SW 1271 (cell line): ENCODE data around the gene AHCYL2.
A peak's percentile ranks its signal among the peaks of the same experiment; 100 is the strongest.
"Not testable (repeated sequence)": the region's sequence is repeated elsewhere in the genome, so short reads cannot be mapped to it uniquely, and the experiment has no call there.

ENCODE experiments used
- DNase-seq, 2 experiments: peaks; one replicate each; lab custom pipeline; 2025; lab: John Stamatoyannopoulos, UW

The AHCYL2 gene

DNA sequence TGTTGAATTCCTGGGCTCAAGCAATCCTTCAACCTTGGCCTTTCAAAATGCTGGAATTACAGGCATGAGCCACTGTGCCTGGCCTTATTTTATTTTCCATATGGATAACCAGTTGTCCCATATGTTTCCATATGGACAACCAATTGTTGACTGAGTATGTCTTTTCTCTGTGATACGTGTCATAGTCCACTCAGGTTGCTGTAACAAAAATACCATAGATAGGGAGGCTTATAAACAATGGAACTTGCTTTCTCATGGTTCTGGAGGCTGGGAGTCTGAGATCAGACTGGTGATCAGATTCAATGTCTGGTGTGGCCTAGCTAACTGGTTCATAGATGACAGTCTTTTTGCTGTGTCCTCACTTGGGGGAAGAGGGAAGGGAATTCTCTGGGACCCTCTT lies 19.4 kb downstream of the AHCYL2 start:
- no peak for DNase-seq

DNA sequence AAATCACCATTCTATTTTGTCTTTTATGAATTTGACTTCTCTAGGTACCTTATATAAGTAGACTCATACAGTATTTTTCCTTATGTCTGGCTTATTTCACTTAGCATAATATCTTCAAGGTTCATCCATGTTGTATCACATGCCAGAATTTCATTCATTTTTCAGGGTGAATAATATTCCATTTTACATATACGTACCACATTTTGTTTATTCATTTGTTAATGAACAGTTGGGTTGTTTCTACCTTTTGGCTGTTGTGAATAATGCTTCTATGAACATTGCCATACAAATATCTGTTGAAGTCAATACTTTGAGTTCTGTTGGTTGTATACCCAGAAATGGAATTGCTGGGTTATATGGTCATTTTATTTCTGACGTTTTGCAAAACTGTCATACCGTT lies 20.7 kb downstream of the AHCYL2 start:
- no peak for DNase-seq

DNA sequence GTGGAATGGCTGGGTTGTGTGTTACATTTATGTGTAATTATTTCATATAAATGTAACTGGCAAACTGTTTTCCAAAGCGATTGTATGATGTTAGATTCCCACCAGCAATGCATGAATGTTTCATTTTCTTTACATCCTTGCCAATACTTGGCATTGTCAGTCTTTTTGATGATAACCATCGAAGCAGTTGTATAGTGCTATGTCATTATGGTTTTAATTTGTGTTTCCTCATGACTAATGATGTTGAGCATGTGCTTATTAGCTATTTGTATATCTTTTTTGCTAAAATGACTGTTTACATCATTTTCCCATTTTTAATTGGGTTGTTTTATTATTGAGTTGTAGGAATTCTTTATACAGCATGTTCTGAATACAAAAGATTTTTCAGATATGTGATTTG lies 22.3 kb downstream of the AHCYL2 start:
- no peak for DNase-seq

DNA sequence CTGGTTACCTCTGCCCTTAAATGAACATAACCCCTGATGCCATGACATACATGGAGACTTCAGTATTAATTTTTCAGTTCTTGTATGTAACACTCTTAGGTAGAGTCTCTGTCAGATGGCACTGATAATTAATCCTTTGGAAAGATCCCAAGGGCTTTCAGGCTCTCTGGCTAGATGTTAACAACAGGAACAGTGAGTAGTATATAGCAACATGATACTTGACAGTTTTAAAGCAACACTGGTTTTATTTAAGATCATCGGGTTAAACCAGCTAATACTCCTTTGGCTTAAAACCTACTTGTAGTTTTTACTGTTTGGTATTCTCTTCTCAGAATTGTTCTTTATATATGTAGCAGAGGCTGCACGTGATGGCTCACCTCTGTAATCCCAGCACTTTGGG lies 27.3 kb downstream of the AHCYL2 start:
- no peak for DNase-seq

- DNase-seq = not testable (repeated sequence)
Observed at GRCh38 chr7:129252603-129253002, 27.8 kb downstream of the AHCYL2 start.

DNA sequence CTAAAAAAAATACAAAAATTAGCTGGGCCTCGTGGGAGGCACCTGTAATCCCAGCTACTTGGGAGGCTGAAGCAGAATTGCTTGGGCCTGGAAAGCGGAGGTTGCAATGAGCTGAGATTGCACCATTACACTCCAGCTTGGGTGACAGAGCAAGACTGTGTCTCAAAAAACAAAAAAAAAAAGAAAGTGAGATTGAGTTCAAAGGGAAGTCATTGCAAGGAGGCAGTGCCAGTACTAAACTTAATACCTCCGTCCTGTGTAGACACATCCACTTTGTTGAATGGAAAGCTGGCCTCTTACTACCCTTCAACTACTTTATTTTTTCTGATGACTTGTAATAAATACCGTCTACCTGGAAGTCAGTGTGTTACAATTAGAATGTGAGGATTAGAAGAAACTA lies 31.0 kb downstream of the AHCYL2 start:
- DNase-seq = no peak

- DNase-seq = no peak
Observed at GRCh38 chr7:129256221-129256620, 31.4 kb downstream of the AHCYL2 start.

GRCh38 chr7:129257168-129257567 lies 32.3 kb downstream of the AHCYL2 start:
- DNase-seq = no peak

- no peak for DNase-seq
Observed at GRCh38 chr7:129258649-129259389, 34.0 kb downstream of the AHCYL2 start.

DNA sequence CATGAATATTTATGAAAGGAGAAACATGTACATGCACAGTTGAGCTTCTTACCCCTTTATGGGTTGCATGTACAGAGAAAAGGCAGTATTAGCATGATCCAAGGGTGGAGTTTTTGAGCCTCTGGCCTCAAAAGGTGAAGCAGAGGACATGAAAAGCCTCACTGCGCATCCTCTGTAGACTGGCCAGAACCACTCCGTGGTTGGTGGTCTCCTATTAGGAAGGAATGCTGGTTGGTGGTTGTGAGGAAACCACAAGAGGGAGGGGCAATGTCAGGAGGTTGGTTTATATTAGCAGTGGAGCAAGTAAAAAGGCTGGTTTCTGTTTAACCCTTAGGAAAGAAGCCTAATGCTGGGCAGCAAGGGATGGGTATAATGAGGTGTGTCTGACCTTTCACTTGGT lies 37.5 kb downstream of the AHCYL2 start:
- DNase-seq = no peak

DNA sequence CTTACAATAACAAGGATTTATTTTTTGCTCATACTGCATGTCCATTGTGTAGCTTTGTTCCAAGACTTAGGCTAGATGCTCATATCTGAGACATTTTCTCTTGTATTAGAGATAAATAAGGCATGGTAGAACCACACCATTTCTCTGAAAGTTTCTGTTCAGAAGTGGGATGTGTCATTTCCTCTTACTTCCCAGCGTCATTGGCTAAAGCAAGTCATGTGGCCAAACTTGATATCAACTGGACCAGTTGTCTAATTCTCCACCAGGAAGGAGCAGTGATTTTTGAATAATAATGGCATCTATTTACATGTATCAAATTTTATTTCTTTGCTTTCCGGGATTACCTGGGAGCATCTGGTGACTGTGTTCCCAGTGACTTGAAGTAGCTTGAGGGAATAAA lies 38.3 kb downstream of the AHCYL2 start:
- DNase-seq = no peak

DNA sequence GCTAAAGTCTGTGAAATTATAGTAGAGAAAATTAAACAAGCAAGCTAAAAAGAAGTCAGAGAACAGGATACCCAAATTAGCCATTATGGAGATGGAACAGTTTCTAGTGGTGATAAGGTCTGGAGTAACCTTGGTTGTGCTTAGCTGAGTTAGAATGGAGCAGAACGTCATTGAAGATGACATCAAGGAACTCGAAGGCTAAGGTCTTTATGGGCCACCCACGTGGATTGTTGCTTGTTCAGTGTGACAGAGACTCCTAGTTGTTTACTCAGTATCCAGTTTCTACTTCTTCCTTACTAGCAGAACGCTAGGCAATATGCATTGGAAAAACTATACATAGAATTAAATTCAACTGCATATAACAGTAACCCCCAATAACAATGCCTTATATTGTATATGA lies 39.7 kb downstream of the AHCYL2 start:
- no peak for DNase-seq

DNA sequence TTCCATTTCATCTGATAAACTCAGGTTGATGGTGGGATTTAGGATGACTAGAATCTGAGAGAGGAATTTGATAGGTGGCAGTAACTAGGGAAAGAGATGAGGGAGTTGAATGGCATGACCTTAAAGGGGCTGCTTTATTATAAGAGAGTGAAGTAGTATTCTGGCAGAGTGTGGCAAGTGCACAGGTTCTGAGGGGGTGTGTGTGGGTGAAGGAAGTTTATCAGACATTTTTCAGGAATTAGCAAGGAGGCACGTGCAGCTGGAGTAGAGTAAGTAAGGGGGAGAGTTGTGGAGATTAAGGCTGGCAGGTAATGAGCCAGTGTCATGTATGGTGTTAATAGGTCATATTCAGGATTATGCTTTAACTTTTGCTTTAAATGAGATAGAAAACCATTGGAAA lies 40.5 kb downstream of the AHCYL2 start:
- no peak for DNase-seq

DNA sequence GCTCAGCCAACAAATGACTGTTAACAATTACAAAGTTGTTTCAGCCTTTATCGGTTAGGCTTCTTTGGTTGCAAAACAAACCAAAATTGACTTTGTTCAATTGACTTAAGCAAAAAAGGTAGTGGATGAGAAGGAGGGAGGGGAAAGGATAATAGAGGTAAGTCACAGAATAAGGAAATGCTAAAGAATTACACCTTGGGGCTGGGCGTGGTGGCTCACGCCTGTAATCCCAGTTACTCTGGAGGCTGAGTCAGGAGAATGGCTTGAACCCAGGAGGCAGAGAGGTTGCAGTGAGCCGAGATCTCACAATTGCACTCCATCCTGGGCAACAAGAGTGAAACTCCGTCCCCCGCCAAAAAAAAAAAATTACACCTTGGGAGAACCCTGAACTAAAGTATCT lies 41.4 kb downstream of the AHCYL2 start:
- no peak for DNase-seq

DNA sequence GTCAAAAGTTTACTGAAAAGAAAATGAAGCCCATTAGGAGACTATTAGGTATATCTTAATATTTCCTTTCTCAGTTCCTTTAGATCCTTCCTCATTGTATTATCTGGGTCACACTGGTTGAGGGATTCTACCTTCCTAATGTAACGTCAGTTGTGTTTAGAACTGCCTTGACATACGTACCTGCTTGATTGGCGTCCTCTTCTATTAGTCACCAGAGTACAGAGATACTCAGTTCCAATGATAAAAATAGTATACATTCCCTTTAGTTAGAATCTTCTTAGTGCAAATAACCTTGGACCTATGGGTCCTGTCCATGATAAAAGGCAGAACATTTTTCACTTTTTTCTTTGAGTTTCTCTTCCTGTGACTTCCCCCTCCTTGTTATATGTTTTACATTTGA lies 45.2 kb downstream of the AHCYL2 start:
- no peak for DNase-seq

- DNase-seq = peak in 1 of 2 experiments; percentile 41
Observed at GRCh38 chr7:129271500-129272355, 46.9 kb downstream of the AHCYL2 start.

DNA sequence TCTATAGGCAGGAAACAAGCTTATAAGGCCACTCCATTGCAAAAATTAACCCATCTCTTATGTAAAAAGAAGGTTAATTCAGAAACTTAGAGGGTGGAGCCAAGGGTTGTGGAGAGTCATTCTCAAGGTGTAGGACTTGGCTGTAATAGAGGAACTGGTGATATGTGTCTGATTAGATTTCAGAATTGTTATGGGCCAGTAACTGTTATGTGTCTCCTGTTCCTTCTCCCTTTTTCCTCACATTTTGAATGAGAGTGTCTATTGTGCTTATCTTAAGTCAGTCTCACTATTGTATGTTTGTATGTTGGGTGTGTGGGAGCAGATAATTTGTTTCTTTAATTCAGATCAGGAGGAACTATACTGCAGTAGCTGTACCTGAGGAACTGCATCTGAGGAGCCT lies 49.1 kb downstream of the AHCYL2 start:
- no peak for DNase-seq

DNA sequence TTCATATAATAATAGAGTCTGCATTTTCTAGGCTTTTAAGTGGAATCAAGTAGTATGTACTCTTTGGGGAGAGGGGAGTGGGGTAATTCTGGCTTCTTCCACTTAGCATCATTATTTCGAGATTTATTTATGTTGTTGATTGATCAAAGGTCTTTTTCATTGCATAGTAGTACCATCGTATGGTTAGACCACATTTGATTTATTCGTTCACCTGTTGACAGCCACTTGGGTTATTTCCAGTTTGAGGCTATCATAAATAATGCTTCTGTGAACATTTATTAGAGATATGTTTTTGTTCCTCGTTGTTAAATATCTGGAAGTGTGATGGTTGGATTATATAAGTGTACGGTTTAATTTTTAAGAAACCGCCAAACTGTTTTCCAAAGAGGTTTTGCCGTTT lies 52.8 kb downstream of the AHCYL2 start:
- DNase-seq = no peak

DNA sequence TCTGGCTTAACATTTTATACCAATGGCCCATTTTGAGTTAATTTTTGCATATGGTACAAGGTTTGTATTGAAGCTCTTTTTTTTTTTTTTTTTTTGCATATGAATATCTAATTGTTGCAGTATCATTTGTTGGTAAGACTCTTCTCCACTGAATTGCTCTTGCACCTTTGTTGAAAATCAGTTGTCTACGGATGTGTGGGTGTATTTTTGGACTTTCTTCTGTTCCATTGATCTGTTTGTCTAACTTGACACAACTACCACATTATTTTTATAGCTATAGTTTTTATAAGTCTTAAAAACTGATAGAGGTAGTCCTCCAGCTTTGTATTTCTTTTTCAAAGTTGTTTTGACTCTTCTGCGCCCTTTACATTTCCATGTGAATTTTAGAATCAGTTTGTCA lies 53.9 kb downstream of the AHCYL2 start:
- no peak for DNase-seq

GRCh38 chr7:129279757-129280156 lies 54.9 kb downstream of the AHCYL2 start:
- DNase-seq = no peak

DNA sequence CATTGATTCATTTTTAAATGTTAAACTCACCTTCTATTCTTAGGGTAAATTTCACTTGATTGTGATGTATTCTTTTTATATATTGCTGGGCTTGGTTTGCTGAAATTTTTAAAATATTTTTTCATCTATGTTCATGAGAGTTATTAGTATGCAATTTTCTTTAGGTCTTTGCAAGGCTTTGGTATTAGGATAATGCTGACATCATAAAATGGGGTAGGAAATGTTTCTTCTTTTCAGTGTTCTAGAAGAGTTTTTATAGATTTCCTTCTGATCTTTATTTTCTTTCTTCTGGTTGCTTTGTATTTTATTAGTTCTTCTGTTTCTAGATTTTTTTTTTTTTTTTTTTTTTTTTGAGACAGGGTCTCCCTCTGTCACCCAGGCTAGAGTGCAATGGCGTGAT lies 56.3 kb downstream of the AHCYL2 start:
- no peak for DNase-seq

DNA sequence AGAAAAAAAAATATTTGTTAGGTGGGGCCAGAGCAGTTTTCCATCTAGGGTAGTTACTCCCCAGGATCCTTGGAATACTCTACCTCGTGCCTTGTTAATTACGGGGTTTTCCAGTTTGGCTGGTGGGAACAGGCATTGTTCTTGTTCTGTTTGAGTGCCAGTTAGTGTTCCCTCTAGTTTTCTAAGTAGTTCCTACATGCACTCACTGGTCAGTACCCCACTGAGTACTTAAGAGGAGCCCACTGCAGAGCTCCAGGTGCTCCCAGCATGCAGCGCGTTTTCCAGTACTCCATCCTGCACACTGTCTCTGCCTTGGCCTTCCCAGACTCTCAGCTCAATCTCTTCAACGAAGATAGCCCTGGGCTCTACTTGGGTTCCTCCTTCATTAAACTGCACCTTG lies 58.0 kb downstream of the AHCYL2 start:
- DNase-seq = no peak

GRCh38 chr7:129283936-129284335 lies 59.1 kb downstream of the AHCYL2 start:
- DNase-seq = no peak

DNA sequence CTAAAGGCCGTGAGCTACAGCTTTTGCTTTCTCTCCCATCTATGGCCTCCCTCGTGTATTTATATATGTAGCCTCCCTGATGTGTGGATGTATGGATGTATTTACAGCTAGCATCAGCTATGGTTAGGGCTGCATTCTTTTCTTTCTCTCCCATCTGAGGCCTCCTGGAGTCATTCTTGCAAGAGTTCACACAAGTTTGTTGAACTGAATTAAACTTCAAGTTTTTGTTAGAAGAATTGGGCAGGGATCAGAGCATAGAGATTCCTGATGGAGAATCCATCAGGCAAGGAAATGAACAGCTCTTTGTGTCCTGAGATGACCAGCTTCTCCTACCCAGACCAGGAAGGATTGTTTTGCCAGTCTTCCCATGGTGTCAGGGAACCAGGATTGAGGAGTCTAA lies 60.3 kb downstream of the AHCYL2 start:
- no peak for DNase-seq
